ENCODE results near the gene SHLD3.

- TF ChIP-seq CTCF (IDR thresholded peaks at IDR 0.05), result no peak
- no peak for TF ChIP-seq POLR2A (IDR thresholded peaks at IDR 0.05)
Measured at GRCh38 chr5:65668696-65669095, 43.9 kb downstream of the SHLD3 start.

Measured in testis (tissue), 2 donors.